Stimulated activated CD4-positive, alpha-beta T cell treated with anti-CD3 and anti-CD28 coated beads, Interleukin-4, amount 100 ng/mL, for 48 hours (primary cell): ENCODE data around the gene UBL4B.
A peak's percentile ranks its signal among the peaks of the same experiment; 100 is the strongest.

Source experiments
- DNase-seq, 2 donors: peaks; one replicate each; pipeline ENCODE4 v3.0.0-alpha.2; 2020; ENCODE audit warnings: low read depth in 2 of 2

The UBL4B gene

DNA sequence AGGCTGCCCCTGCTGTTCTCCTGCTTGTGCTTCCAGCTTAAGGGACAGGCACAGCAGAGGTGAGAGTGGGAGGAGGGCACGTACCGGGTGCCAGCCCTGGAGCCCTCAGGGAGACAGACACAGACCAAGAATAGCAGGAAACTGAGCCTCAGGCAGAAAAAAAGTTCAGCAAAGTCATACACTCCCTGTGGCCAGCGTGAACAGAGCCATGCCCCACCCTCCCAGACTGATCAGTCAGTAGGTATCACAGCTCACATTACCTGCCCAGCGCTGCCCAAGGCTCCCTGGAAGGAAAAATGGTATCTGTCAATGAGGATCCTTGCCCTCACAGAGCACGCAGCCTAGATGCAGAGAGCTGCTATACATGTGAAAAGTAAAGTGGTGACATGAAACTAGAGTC, 1.3 kb downstream of the UBL4B start:
- DNase-seq, result no peak

DNA sequence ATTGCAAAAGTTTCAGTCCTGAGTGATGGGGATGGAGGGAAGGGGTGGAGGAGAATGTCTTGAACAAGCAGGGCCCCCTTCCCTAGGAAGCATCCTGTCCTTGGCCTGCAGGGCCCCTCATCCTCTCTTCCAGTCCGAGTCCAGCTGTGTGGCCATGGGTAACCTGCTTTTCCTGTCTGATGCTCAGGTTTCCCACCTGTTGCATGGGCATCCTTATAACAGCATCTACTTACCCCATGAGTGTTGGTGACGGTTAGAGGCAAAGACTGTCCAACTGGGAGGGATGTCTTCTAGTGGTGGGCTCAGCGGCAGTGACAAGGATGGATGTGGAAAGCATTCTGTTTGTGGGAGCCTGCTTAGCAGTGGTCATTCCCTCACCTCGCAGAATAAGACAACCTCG, 1.9 kb downstream of the UBL4B start:
- no peak for DNase-seq

DNA sequence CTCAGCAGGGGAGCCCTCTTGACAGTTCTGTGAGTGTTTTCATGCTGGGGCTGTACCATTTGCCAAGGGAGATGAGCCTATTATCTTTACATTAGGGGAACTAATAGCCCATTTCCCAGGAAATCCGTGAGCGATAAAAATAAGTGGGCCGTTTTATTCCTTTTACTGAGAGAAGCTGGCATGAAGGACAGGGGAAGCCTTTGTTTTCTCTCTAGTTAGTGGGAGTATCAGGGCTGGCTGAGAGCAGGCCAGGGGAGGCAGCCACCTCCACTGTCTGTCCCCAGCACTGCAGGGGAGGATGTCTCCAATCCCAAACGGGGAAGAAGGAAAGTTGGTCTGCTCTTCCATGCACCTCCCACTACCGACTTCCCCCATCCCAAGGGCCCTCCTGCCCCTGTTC, 2.5 kb downstream of the UBL4B start:
- DNase-seq, result no peak

DNA sequence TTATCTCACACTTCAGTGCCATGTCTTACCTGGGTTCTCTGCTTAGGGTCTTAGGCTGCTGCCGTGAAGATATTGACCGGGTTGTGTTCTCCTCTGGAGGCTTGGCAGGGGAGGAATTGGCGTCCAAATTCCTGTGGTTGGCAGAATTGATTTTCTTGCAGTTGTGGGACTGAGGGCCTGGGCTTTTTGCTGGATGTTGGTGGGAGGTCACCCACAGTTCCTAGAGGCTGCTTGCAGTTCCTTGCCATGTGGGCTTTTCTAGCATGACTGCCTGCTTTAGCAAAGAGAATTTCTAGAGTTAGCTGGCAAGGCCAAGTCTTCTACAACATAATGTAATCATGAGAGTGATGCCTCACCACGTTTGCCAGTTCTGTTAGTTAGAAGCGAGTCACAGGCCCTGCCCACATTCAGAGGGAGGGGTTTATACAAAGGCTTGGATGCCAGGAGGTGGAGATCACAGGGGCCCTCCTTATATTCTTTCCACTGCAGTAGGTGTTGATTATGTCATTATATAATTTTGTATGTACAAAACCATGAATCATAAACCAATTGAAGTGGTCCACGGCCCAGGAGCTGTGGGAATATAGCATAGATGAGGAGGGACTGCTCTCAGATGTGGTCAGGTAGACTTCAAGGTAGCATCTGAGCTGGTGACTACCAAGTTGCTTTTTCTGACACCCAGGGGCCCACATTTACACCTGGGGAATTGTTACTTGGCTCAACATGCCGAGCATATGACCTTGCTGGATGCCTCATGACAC, 6.6 kb downstream of the UBL4B start:
- peak; percentile 10 to 19 for DNase-seq

DNA sequence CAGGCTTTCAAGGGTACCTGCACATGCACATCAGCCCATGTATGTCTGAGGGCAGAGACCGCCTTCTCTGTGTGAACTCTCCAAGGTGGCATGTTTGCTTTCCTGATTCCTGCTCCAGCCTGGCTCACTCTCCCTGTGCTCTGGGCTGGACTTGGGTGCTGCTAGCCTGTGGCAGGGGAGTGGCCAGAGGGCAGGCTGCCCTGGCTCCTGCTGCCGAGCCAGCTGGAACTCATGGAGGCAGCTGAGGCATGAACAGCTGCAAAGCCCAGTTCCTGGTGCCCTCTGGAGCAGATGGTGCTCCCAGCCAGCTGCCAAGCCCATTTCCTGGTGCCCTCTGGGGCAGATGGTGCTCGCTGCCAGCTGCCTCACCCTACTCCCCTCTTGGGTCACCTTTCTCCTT, 7.6 kb downstream of the UBL4B start:
- no peak for DNase-seq

DNA sequence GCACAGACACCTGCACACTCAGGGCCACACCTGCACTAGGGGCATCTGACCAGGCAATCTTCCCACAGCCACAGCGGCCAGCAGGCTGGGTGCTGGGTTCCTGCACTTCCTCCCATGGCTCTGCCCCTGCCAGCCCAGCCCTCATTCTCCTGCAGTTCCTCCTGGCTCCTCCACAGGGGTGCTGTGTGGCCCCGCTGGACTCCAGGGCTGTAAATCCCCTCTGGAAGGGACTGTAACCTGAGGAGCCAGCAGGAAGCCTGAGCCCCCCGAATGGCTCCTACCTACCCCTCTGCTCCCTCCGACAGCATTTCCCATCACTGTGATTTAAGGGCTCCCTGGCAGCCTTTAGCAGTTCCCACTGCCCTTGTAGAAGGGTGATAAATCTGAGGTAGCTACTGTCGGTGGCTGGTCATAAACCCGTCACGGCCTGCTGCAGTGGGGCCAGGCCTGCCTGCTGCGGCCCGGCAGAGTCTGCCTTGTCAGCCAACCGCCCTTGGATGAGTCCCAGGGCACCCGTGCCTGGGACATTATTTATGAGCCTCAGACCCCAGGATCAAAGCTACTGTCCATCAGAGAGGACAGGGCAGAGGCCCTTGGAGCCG, 8.8 kb downstream of the UBL4B start:
- no peak for DNase-seq

DNA sequence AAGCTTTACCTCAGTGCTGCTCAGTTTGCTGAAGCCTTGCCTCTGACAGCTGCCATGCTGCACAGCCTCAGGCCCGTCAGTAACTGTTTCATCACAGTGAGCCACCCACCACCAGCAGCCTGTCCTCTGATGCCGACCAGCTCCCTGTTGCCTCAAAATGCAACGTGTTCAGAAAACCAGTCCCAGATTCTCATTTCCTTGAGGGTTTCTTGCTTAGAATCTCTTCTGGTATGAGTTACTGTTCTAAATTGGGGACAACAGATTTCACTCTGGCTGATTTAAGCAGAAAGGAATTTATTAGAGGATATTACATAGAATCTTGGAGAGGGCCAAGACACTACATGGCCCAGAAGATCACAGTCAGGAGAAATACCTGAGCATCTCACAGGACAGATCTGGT, 11.0 kb downstream of the UBL4B start:
- no peak for DNase-seq

DNA sequence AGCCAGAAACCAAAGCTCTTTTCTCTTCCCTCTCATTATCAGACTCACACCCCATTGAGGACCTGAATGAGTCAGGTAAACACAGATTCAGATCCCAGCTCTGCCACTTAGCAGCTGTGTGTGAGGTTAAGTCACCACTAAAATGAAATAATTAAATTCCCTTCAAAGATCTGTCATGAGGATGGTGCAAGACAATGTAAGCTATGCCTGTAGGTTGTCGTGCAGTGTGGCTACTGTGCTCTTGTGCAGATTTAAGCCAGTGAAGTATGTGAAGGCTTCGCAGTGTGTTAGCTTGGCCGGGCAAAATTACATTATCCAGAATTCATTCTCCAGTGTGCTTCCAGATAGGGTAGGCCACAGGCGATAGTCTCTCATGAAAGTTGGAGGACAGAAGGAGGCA, 13.6 kb downstream of the UBL4B start:
- DNase-seq, result no peak

DNA sequence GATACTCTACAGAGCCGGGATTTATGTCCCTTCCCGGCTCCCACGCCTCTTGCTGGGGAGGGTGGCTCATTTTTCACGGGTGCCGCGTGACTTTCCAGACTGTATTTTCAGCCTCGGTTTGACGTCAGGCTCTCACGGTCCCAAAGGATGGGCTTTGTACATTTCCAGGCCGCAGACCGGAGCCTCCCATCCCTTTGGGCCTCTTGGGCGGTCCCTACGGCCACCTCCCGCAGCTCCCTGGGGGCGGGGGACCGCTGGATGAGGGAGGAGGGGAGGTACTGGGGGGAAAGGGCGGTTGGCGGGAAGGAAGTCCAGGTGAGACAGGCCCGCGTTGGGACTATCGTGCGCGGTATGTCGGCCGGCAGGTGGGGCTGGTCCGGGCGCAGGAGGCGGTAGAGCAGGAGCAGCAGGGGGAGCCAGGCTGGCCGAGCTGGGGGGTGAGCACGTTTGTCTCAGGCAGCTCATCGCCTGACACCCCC, 17.9 kb downstream of the UBL4B start:
- DNase-seq, result no peak

DNA sequence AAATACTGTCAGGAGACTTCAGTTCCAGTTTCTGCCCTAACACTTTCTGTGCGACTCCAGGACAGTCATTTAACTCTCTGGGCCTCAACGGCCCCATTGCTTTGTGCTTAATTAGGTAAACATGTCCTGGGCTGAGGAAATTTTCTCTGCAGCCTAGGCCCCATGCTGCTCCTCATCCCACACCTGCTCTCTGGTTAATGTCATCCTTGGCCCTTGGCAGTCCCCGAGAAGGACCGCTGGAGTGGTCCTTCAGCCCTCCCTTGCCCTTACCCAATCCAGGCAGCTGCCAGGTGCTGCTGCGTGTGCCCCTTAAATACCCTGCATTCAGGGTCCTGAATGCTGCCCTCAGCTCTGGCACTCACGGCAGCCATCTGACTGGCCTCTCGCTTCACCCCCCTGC, 18.7 kb downstream of the UBL4B start:
- no peak for DNase-seq

DNA sequence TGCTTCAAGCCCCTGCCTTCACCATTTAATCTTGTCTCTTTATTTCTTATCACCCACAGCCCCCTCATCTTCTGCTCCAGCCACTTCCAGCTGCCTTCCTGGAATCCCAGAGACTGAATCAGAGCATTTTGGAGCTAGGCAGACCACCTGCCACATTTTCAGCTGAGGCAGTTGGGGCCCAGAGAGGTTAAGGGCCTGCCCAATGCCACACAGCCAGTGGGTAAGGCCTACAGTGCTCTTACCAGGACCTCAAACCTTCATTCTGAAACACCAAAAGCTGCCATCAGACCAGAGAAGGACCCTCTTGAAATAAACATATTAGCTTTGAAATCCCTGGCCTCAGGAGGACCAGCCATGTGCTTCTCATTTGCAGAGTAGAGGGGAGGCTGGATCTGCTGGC, 20.4 kb downstream of the UBL4B start:
- no peak for DNase-seq

DNA sequence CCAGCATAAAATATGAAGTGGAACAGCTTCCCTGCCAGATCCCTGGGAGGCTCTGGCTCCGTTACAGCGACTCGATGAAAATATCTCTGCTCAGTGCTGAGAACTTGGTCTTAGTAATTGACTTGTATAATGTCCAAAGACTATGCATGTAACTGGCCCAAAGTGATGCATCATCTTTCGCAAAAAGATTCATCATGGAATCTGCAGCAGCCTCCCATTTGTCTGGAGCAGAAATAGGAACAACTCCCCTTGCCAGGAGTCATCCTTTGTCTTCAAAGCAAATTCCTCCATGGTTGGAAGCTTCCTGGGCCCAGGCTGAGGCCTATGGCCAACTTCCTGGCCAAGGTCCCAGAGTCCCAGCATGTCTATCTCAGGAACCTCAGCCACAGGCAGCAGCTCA, 21.2 kb downstream of the UBL4B start:
- no peak for DNase-seq

DNA sequence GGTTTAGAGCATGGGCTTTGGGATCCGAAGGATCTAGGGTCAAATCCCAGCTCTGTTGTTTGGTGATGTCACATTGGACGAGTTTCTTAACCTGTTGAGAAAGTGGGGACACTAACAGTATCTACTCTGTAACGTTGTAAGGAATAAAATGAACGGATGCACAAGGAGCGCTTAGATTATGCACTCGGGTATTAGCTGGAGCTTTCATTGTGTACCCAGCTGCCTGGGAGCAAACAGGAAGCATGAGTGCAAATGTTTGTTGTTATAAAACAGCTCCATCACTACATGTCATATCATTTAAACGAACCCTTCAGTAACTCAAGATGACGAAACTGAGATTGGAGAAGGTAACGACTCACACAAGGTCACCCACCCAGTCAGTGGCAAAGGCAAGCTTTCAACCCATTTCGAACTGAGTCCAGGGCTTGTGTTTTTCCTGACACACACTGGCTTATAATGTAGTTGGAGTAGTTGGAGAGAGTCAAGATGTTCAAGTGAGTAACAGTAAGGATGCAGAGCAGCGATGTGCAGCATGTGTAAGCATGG, 21.9 kb downstream of the UBL4B start:
- DNase-seq, result no peak

DNA sequence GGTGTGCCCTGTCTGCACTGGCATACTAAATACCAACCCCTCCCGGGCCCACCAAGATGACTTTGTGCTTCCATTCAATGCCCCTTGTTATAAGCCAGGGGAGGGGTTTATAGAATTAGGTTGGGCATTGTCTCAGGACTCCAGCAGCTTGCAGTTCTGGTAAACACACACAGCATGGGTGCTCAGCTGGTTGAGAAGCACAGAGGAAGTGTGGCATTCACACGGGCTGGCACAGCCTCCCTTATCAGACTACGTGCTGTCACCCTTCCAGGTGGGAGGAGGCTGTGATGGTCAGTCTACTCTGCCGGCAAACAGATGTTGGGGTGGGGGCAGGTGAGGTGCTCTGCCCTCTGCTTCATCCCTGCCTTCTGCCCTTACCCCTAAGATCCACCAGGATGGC, 23.0 kb downstream of the UBL4B start:
- no peak for DNase-seq

DNA sequence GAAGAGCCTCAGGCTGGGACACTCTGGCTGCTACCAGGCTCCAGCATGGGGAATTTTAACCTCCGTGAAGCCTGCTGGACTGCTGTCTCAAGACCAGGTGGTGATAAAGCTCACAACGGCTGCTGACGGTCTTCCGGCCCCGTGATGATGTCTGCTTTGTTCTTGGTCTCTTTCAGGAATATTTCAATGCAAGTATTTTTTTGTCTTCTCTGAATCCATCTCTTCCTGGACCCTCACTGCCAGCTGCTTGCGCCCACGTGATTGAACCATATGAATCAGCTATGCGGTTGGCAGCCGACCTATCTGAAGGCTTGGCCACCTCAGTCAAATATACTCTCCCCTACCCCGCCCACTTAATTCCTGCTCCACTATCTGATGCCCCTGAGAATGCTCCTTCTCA, 23.4 kb downstream of the UBL4B start:
- no peak for DNase-seq

DNA sequence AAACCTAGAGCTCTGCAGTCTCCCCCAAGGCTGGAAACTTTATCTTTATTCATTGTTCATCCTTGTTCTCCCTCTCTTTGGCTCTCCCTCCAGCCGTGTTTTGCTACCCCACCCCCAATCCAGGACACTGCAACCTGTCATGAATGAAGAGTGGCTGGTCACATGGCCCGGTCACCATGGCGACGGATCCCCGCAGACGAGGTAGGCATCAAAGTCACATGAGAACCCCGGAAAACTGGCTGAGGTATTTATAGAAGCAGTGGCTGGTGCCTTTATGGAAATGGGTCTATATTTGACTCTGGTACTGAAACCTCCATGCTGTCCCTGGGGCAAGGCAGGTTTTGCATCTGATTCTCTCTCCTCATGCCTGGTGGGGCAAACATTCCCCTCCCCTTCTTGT, 24.7 kb downstream of the UBL4B start:
- no peak for DNase-seq

DNA sequence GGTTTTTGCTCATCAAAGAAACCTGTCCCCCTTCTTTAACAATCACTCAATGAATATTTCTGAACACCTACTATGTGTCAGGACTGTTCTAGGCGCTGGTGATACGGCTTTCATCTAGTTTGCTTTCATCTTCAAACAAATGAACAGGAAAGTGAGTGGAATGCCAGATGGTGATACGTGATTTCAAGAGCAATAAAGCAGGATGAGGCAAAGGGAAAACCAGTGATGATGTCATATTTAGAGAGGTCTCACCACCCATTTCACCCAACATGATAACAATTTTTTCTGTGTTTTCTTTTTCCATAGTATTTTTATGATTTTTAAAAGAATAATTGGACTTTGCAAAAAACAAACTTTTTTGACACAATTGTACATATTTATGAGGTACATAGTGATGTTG, 26.7 kb downstream of the UBL4B start:
- DNase-seq, result no peak

DNA sequence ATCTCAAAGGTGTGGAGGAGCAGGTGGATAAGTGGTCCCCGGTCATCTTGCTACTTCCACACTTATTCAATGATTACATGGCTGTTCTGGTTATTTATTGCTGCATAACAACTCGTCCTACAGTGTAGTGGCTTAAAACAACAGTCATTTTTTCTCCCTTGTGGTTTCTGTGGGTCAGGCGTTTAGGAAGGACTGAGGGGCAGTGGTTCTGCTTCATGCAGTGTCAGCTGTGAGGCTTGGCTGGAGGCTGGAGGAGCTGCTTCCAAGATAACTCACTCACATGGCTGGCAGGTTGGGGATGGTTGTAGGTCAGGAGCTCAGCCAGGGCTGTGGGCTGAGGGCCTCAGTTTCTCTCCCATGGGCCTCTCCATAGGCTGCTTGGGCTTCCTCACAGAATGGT, 32.1 kb downstream of the UBL4B start:
- no peak for DNase-seq

DNA sequence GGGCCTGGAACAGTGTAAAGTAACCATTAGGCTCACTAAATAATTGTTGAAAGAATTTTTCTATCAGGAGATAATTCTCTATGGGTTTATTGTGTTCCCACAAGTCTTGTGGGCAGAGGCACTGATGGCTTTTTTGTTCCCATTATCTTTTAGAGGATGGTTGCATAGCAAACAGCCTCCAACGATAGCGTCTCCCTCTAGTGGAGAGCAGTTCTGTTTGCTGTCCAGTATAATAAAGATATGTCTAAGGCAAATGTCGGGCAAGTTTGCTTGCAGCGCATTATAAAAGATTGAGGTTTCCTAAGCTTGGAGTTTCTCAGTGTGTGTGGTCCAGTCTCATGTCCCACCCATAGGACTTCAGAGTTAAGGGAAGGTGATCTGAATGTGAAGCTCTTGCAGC, 36.7 kb downstream of the UBL4B start:
- DNase-seq, result no peak

DNA sequence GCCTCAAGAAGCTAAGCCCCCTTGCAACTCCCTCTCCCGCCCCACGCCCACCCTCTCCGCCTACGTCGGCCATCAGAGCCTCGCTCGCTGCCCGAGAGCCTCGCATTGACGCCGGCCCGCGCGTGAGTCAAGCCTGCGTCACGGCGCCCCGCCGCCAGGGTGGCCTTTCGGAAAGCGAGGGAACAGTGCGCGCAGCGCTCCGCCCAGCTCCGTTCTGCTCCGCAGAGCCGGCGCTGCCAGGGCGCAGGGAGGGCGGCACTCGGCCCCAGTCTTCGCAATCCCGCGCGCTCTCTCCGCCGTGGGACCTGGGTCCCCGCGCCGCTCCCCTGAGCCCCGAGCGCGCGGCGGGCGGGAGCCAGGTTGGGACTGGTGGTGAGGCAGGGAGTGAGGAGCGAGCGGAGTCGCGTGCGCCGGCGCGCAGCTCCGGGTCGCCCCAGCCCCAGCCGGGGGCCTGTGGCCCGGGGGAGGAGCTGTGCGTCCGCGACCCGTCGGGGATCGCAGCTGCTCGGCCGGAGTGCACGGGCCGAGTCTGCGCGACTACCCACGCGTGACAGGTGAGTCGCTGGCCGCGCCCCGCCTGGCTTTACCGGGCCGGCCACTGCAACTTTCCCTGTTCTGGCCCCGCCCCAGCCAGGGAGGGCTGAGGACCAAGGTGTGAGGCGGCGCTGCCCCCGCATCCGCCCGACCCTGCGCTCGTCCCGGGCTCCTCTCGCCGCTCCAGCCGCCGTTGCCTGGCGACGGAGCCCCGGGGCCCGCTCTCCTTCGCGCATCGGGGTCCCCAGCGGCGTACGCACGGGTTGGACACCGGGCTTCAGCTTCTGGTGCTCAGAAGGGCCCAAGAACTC, 38.3 kb downstream of the UBL4B start, which contains the start of gene SLC6A17:
SLC6A17 (plus strand) TSS at position 165 of the 845 bp plus-strand sequence. CDS start 16,436 bp downstream, outside the sequence.
- peak; percentile 54 to 57 for DNase-seq

DNA sequence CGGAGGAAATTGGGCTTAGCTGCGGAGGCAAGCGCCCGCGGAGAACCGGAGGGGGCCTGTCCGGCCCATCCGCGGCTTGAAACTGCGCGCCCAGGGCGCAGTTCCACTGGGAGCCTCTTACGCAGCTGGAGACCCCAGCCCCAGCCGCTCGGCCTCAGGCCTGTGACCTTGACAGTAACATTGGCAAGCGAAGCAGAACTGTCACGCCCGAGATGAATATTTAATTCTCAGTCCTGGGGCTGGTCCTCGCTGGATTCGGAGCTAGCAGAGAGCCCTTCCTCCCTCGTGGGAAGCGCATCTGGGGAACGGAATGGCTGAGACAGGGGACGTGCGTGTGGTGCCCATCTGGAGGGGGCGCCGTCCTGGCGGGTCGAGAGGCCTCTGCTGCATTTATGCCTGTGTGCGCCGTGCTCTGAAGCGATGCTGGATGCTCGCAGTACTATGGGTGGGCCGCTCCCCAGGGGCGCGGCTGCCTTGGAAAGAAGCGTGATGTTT, 39.0 kb downstream of the UBL4B start:
- no peak for DNase-seq

DNA sequence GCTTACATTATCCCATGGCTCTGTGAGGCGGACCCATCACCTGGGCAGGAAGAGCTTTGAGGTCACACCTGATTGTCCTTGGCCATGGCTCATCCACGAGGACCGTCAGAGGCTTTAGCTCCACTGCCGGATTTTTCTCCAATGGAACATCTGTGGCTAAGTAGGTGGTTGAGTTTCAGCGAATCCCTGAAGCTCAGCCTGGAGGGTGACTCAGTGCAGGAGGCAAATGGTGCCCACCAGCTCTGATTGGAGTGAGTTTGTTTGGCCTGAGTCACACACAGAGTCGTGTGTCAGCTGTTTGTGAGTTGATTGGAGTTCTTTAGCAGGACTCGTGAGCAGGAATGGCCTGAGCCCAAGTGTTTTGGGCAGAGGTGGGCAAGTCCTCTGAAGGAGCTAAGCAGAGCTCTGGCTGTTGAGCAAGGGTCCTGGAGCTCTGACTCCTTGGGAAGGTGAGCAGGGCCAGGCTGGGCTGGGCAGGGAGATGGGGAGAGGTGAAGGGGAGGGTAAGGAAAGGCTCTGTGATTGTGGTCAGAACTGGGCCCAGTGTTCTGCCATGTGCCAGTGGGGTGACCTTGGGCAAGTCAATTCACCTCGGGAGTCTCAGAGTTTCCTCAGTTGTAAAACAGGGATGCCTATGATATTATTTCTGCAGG, 40.0 kb downstream of the UBL4B start:
- no peak for DNase-seq
